K562 (cell line): ENCODE results near the gene CTNNA3. TPM values are rescaled to one million over a fixed set of nuclear protein-coding genes. Genes with fewer than 3 reads are reported as not detected.

Experiments
- ATAC-seq: fragments of 200-7000 bp; cut with Tn5 transposase; 3 replicates; pipeline ENCODE4 v1.9.1; 2020; ENCODE audit warnings: moderate library complexity
- BruUV-seq: library from RNA; stranded (reverse); fragments of 400-500 nt; replicated peaks from 2 replicates; lab custom pipeline; 2021; lab: Mats Ljungman, UMichigan
- CTCF ChIA-PET: fragments of 300-600 bp; formaldehyde crosslinking; extraction: SDS; loops from one replicate; lab custom pipeline; 2021; ENCODE audit warnings: low intra/inter-chr PET ratio; lab: Yijun Ruan, JAX
- POLR2A ChIA-PET: fragments of 300-600, 350-650 bp; sonication (Branson Sonifier 250); formaldehyde crosslinking; extraction: SDS; loops from one replicate; lab custom pipeline; 2021; ENCODE audit warnings: antibody characterized with exemption, inconsistent platforms; lab: Yijun Ruan, JAX
- DNase-seq, 4 experiments: peaks; one replicate each; pipeline versions ENCODE4 v3.0.0 to v3.0.0-alpha.2; 2011 to 2018; ENCODE audit warnings: low spot score in 3 of 4, mixed read lengths in 3 of 4; ENCODE audit errors: extremely low read depth in 1 of 4
- FAIRE-seq: peaks from 2 replicates; lab custom pipeline; 2011; peaks lifted over from hg19 to GRCh38; lab: Jason Lieb, UNC
- H2AFZ ChIP-seq: 2 replicates; pipeline ENCODE4 v1.6.0; 2011; ENCODE audit warnings: low read depth, low read length, control low read depth, inconsistent platforms
- H3K27ac ChIP-seq: fragments of 200-600 bp; 3 replicates; pipeline ENCODE4 v1.8.0; 2011; ENCODE audit warnings: low read depth, mild to moderate bottlenecking, control low read depth, inconsistent platforms, low read length, moderate library complexity, mixed read lengths; ENCODE audit errors: extremely low read depth
- H3K27me3 ChIP-seq, 2 experiments: fragments of 300-600 bp in 1 of 2; 2 replicates in 1 of 2; 3 replicates in 1 of 2; pipeline versions ENCODE4 v1.6.0 to v1.8.0; 2011; ENCODE audit warnings: inconsistent platforms in 2 of 2, low read length in 2 of 2, mild to moderate bottlenecking in 1 of 2, mixed read lengths in 1 of 2, moderate library complexity in 1 of 2; ENCODE audit not compliant: control insufficient read depth in 2 of 2, insufficient read depth in 2 of 2
- H3K36me3 ChIP-seq: fragments of 300-600 bp; 3 replicates; pipeline ENCODE4 v1.8.0; 2011; ENCODE audit warnings: mild to moderate bottlenecking, low read length, inconsistent platforms; ENCODE audit not compliant: control insufficient read depth, insufficient read depth
- H3K4me1 ChIP-seq, 2 experiments: fragments of 200-600 bp in 1 of 2; replicated peaks in 1 of 2; 2 replicates in 1 of 2; 3 replicates in 1 of 2; pipeline versions ENCODE4 v1.5.1 to v1.8.0; 2011; ENCODE audit warnings: inconsistent platforms in 2 of 2, low read length in 2 of 2, mild to moderate bottlenecking in 1 of 2, mixed read lengths in 1 of 2, moderate library complexity in 1 of 2; ENCODE audit not compliant: control insufficient read depth in 2 of 2, insufficient read depth in 2 of 2
- H3K4me2 ChIP-seq: 2 replicates; pipeline ENCODE4 v1.6.1; 2011; ENCODE audit warnings: low read length, control low read depth, inconsistent platforms, mixed read lengths; ENCODE audit not compliant: insufficient read depth
- H3K4me3 ChIP-seq: fragments of 200-600 bp; sonication (generic), shearing (Covaris generic); 2 replicates; pipeline ENCODE4 v1.5.1; 2016; ENCODE audit warnings: control low read depth, inconsistent platforms
- H3K79me2 ChIP-seq: fragments of 200-600 bp; 3 replicates; pipeline ENCODE4 v1.8.0; 2011; ENCODE audit warnings: low read length, inconsistent platforms; ENCODE audit not compliant: control insufficient read depth, insufficient read depth
- H3K9ac ChIP-seq, 2 experiments: 2 replicates each; pipeline versions ENCODE4 v1.6.0 to v1.6.1; 2011; ENCODE audit warnings: low read depth in 2 of 2, low read length in 2 of 2, control low read depth in 1 of 2, inconsistent platforms in 1 of 2, mild to moderate bottlenecking in 1 of 2, mixed read lengths in 1 of 2; ENCODE audit not compliant: insufficient read depth in 1 of 2
- H3K9me1 ChIP-seq: one replicate; pipeline ENCODE4 v1.6.0; 2011; ENCODE audit warnings: inconsistent platforms, mild to moderate bottlenecking, low read length, moderate library complexity; ENCODE audit not compliant: control insufficient read depth, insufficient read depth
- H3K9me3 ChIP-seq: replicated peaks from 2 replicates; pipeline ENCODE4 v1.5.1; 2011; ENCODE audit warnings: low read depth, low read length, inconsistent platforms; ENCODE audit not compliant: control insufficient read depth, insufficient read depth
- H4K20me1 ChIP-seq: replicated peaks from 2 replicates; pipeline ENCODE4 v1.6.1; 2011; ENCODE audit warnings: low read length, inconsistent platforms, mixed read lengths; ENCODE audit not compliant: control insufficient read depth, insufficient read depth
- DMBX1 ChIP-seq: fragments of 250-450 bp; sonication (Bioruptor Pico); IDR thresholded peaks from 2 replicates; pipeline ENCODE4 v1.8.0; 2022; ENCODE audit warnings: inconsistent platforms, mild to moderate bottlenecking, moderate library complexity, borderline replicate concordance
- NCOA2 ChIP-seq, 2 experiments: fragments of 450-650 bp; IDR thresholded peaks; 2 replicates each; pipeline ENCODE4 v1.6.1; 2018; ENCODE audit warnings: mild to moderate bottlenecking in 2 of 2, moderate library complexity in 1 of 2; ENCODE audit not compliant: partially characterized antibody in 2 of 2
- PHTF2 ChIP-seq: fragments of 250-450 bp; sonication (Bioruptor Pico); IDR thresholded peaks from 2 replicates; pipeline ENCODE4 v1.5.0; 2021; ENCODE audit warnings: mild to moderate bottlenecking
- RREB1 ChIP-seq: fragments of 250-450 bp; sonication (Bioruptor Pico); IDR thresholded peaks from 2 replicates; pipeline ENCODE4 v1.4.0; 2020
- SIN3A ChIP-seq, 2 experiments: fragments of 150-350 bp in 1 of 2; IDR thresholded peaks; 2 replicates each; pipeline ENCODE4 v1.6.1; 2011 to 2016; ENCODE audit warnings: borderline replicate concordance in 2 of 2, low read depth in 2 of 2, low read length in 2 of 2, mild to moderate bottlenecking in 2 of 2, moderate library complexity in 2 of 2; ENCODE audit not compliant: control insufficient read depth in 1 of 2
- SRSF1 ChIP-seq: fragments of 200-400 bp; formaldehyde crosslinking; IDR thresholded peaks from 2 replicates; pipeline ENCODE4 v1.6.1; 2017; ENCODE audit warnings: mild to moderate bottlenecking, low read depth, low read length, moderate library complexity
- ZNF274 ChIP-seq: IDR thresholded peaks from 2 replicates; pipeline ENCODE4 v1.6.1; 2011; ENCODE audit warnings: low read depth, mild to moderate bottlenecking, low read length, moderate library complexity, borderline replicate concordance
- WGBS: fragments of 100-300 bp; shearing (Covaris generic); methylation state at CpG from one replicate; pipeline ENCODE4 v1.1.6; 2016; ENCODE audit warnings: low coverage, mixed read lengths; ENCODE audit not compliant: insufficient coverage; ENCODE audit errors: missing lambda C conversion rate; 5-methylcytosine and 5-hydroxymethylcytosine counted together
- in situ Hi-C: fragments of 300-500 bp; cut with MboI; formaldehyde crosslinking; loops from 4 replicates; pipeline ENCODE4 v1.15.0; 2018; ENCODE audit warnings: inconsistent platforms, mixed read lengths
- intact Hi-C: fragments of 100-400 bp; cut with micrococcal nuclease; formaldehyde crosslinking; loops from 2 replicates; pipeline ENCODE4 v1.14.2; 2022
- polyA plus RNA-seq, 8 experiments: library from polyadenylated mRNA; depleted of rRNA in 4 of 8; stranded (reverse) in 5 of 8; unstranded in 3 of 8; fragments of >200 nt; fragmentation: Nextera tagmentation in 2 of 8; fragmentation: Illumina TruSeq in 1 of 8; extraction: Ambion mirVana in 2 of 8; extraction: Trizol in 1 of 8; gene quantifications; 2 replicates each; pipeline versions ENCODE4 v1.2.1 to v1.2.3, GENCODE V29; 2011 to 2014; ENCODE audit warnings: inconsistent platforms in 1 of 8, missing spikeins in 1 of 8
- total RNA-seq, 7 experiments: library from RNA; depleted of rRNA in 6 of 7; stranded (reverse); fragments of >200 nt in 6 of 7; fragmentation: Illumina TruSeq in 2 of 7; extraction: Trizol in 2 of 7; gene quantifications; 2 replicates each; pipeline versions ENCODE4 v1.2.1 to v1.2.3, GENCODE V29; 2011 to 2021; ENCODE audit warnings: low replicate concordance in 1 of 7

Gene CTNNA3
- total and polyA plus RNA-seq, 9 of the 15 experiments (the other 6 are each of a cell fraction or from before 2014, with no cell fraction given) = 0.04 TPM; not detected in 8

GRCh38 chr10:67385089-67385488, 310.9 kb downstream of the CTNNA3 start (continued):
- TF ChIP-seq RREB1 (CRISPR knock-in tag) (no peak), NCOA2 (IDR thresholded peaks at IDR 0.05; ENCODE audit: partially characterized antibody in 2 of 2) (no peak), DMBX1 (CRISPR knock-in tag) (no peak)

- POLR2A ChIA-PET = no interaction called here
- in situ Hi-C loops = no loop called here
- BruUV-seq = no TSS peak
- Histone ChIP-seq H3K36me3 (no peaks in the 10 kb centered on the region), H2AFZ (no peak overlapping the region), H4K20me1 (no peaks in the 10 kb centered on the region), H3K27me3 (no peaks in the 10 kb centered on the region), H3K4me2 (no peak overlapping the region), H3K9me1 (no peaks in the 10 kb centered on the region), H3K9me3 (peaks cover 6% of the 10 kb centered on the region), H3K9ac (no peak overlapping the region), H3K79me2 (no peaks in the 10 kb centered on the region), H3K4me3 (no peak overlapping the region), H3K27ac (no peak overlapping the region), H3K4me1 (no peaks in the 10 kb centered on the region)
- DNase-seq = no peak
- FAIRE-seq = no peak
- TF ChIP-seq SIN3A (IDR thresholded peaks at IDR 0.05; ENCODE audit: borderline replicate concordance in 2 of 2, control insufficient read depth in 1 of 2, low read depth in 2 of 2, low read length in 2 of 2) (no peak), PHTF2 (CRISPR knock-in tag) (no peak), ZNF274 (no peak), SRSF1 (no peak)
- WGBS = 0% methylated on average over 1 of the region's 1 CpG
- intact Hi-C loops = no loop called here
- ATAC-seq = no peak
- CTCF ChIA-PET = no interaction called here
Observed at GRCh38 chr10:67331121-67331910, 364.7 kb downstream of the CTNNA3 start.
